Measurements from ENCODE around the gene TOMM40.

TOMM40 gene

GRCh38 chr19:44931541-44931940 is 40.5 kb downstream of the TOMM40 start:
- DNase-seq = no peak

- DNase-seq = no peak
Observed at GRCh38 chr19:44939668-44940067, 48.6 kb downstream of the TOMM40 start.

DNA sequence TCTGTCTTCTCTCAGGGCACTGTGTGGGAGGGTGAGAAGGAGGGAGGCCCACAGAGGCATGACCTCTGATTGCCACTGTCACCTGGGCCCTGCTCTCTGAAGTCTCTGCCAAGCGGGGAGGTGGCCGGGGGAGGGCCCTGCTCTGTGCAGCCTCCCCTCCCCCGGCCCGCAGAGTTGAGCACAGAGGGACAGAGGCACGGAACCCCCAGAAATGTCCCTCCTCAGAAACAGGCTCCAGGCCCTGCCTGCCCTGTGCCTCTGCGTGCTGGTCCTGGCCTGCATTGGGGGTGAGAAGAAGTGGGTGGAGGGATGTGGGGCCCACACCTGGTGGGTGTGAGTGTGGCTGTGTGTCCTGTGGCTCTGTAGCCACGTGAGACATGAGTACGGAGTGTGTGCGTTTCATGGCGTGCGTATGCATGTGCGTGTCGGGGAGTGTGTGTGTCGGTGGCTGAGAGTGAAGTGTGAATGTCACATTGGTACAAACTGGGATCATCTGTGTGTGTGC is 51.1 kb downstream of the TOMM40 start, which contains the start of gene APOC4:
Gene APOC4, plus strand, starts transcription at position 171 of the 505 bp plus-strand sequence. Its CDS starts 41 bp downstream, at position 212.
- no peak for DNase-seq

DNA sequence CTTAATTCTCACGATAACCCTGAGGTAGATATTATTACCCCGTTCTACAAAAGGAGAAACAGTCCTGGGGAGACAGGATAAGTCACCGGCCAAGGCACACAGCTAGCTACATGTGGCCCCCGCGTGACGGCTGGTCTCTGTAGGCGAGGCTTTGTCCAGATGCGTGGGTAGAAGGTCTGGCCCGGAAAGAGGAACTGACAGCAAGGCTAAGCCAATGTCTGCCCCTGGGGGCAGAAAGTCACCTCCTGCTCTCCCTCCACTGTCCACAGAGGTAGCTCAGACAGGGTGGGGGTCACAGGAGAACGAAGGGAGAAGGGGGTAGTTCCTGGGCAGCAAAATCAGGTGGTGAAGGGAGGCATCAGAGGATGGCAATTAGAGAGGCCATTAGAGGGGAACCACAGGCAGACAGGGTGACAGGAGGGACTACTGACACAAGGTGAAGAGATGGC is 52.8 kb downstream of the TOMM40 start:
- DNase-seq = no peak

DNA sequence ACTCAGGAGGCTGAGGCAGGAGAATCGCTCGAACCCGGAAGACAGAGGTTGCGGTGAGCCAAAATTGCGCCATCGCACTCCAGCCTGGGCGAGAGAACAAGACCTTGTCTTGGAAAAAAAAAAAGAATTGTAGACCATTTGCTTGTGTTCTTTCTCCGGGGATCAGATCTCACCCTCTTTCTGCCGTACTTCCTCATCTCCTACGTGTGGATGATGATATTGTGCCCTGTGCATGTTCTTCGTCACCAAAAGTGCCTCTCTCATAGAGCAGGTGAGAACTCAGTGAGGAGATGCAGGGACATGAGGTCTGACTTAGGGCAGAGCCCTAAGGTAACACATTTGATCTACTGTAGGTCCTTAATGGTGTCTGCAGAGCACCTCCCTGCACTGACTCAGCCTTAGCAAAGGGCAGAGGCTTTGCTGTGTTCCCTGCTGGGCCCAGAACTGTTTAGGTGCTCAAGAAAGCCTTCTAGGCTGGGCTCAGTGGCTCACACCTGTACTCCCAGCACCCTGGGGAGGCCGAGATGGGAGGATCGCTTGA is 56.1 kb downstream of the TOMM40 start:
- no peak for DNase-seq

DNA sequence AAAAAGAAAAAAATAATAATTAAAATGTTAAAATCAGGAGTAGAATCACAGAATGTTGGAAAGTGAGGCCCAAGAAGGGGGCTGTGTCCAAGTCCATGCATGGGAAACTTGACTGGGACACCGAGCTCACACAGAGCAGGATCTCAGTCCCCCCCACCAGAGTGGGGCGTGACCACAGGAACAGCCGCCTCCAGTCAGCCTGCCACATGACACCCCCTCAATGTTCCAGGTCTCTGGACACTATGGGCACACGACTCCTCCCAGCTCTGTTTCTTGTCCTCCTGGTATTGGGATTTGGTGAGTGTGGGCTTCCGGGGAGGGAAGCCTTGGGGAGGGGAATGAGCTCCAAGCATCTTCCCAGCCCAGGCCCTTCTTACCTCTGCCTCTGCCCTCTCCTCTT is 57.2 kb downstream of the TOMM40 start:
- DNase-seq = no peak

DNA sequence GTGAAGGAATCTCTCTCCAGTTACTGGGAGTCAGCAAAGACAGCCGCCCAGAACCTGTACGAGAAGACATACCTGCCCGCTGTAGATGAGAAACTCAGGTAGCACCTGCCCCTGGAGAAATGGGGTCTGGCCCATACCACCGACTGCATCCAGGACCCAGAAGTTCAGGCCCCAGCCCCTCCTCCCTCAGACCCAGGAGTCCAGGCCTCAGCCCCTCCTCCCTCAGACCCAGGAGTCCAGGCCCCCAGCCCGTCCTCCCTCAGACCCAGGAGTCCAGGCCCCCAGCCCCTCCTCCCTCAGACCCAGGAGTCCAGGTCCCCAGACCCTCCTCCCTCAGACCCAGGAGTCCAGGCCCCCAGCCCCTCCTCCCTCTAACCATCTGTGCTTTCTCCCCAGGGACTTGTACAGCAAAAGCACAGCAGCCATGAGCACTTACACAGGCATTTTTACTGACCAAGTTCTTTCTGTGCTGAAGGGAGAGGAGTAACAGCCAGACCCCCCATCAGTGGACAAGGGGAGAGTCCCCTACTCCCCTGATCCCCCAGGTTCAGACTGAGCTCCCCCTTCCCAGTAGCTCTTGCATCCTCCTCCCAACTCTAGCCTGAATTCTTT is 57.8 kb downstream of the TOMM40 start:
- DNase-seq = no peak

GRCh38 chr19:44949550-44949949 is 58.5 kb downstream of the TOMM40 start:
- DNase-seq = no peak

GRCh38 chr19:44951179-44952159 is 60.4 kb downstream of the TOMM40 start:
- DNase-seq = peak; percentile 76

All from fibroblast of skin of right quadriceps (primary cell).